HCT116 (cell line): ENCODE data around the gene FGFBP1. TPM values are rescaled to one million over a fixed set of nuclear protein-coding genes. Genes with fewer than 3 reads are reported as not detected.

Source experiments
- ATAC-seq: fragments of 200-7000 bp; cut with Tn5 transposase; 2 replicates; pipeline ENCODE4 v1.9.1; 2020; ENCODE audit warnings: mild to moderate bottlenecking, moderate library complexity
- BruUV-seq: library from RNA; stranded (reverse); fragments of 400-500 nt; replicated peaks from 2 replicates; lab custom pipeline; 2021; lab: Mats Ljungman, UMichigan
- CTCF ChIA-PET: fragments of 300-600 bp; sonication (Branson Sonifier 250); formaldehyde crosslinking; loops from one replicate; lab custom pipeline; 2021; ENCODE audit warnings: antibody characterized with exemption; lab: Charles Lee
- POLR2A ChIA-PET: fragments of 300-600, 350-600 bp; sonication (Branson Sonifier 250); formaldehyde crosslinking; loops from one replicate; lab custom pipeline; 2021; ENCODE audit warnings: antibody characterized with exemption; lab: Charles Lee
- RAD21 ChIA-PET, 2 experiments: fragments of 300-600 bp; sonication (Branson Sonifier 250); formaldehyde crosslinking; loops; one replicate each; lab custom pipeline; 2023; ENCODE audit warnings: low total read pairs in 2 of 2; ENCODE audit not compliant: uncharacterized antibody in 2 of 2, unreplicated experiment in 2 of 2, low non-redundant PET in 1 of 2; lab: Charles Lee
- DNase-seq: peaks from one replicate; pipeline ENCODE4 v3.0.0-alpha.2; 2010; ENCODE audit warnings: low read depth, low spot score
- H2AFZ ChIP-seq: fragments of 200-600 bp; shearing (Covaris generic), sonication (generic); 2 replicates; pipeline ENCODE4 v1.6.1; 2017; ENCODE audit warnings: low read depth, mixed run types, mixed read lengths, antibody characterized with exemption, low read length; ENCODE audit not compliant: poor library complexity, severe bottlenecking
- H3K27ac ChIP-seq: 2 replicates; pipeline ENCODE4 v1.5.1; 2012; ENCODE audit warnings: low read depth, low read length
- H3K27me3 ChIP-seq: fragments of 200-600 bp; sonication (generic); 2 replicates; pipeline ENCODE4 v1.6.1; 2016; ENCODE audit warnings: mixed run types, low read length, mixed read lengths; ENCODE audit not compliant: insufficient read depth
- H3K36me3 ChIP-seq, 2 experiments: fragments of 200-500 bp in 1 of 2; fragments of 200-600 bp in 1 of 2; sonication (Bioruptor generic) in 1 of 2; sonication (generic) in 1 of 2; 2 replicates each; pipeline versions ENCODE4 v1.5.1 to v1.6.1; 2014 to 2016; ENCODE audit warnings: low read length in 2 of 2, inconsistent platforms in 1 of 2, mixed read lengths in 1 of 2, mixed run types in 1 of 2; ENCODE audit not compliant: insufficient read depth in 2 of 2, control insufficient read depth in 1 of 2
- H3K4me1 ChIP-seq, 2 experiments: fragments of 200-600 bp in 1 of 2; sonication (generic) in 1 of 2; 2 replicates each; pipeline versions ENCODE4 v1.5.1 to v1.6.1; 2012 to 2017; ENCODE audit warnings: low read length in 2 of 2, inconsistent platforms in 1 of 2, mild to moderate bottlenecking in 1 of 2, mixed read lengths in 1 of 2, mixed run types in 1 of 2, moderate library complexity in 1 of 2; ENCODE audit not compliant: insufficient read depth in 2 of 2, control insufficient read depth in 1 of 2
- H3K4me2 ChIP-seq: fragments of 200-600 bp; sonication (generic); 2 replicates; pipeline ENCODE4 v1.6.1; 2017; ENCODE audit warnings: mixed run types, low read length, mixed read lengths
- H3K4me3 ChIP-seq, 2 experiments: fragments of 200-600 bp in 1 of 2; sonication (generic) in 1 of 2; replicated peaks in 1 of 2; 2 replicates each; pipeline ENCODE4 v1.5.1; 2011 to 2016; ENCODE audit warnings: low read length in 2 of 2, control low read depth in 1 of 2, low read depth in 1 of 2, mild to moderate bottlenecking in 1 of 2, mixed read lengths in 1 of 2, mixed run types in 1 of 2
- H3K79me2 ChIP-seq: fragments of 200-600 bp; sonication (generic); 2 replicates; pipeline ENCODE4 v1.6.1; 2017; ENCODE audit warnings: mild to moderate bottlenecking, mixed run types, low read length, moderate library complexity, mixed read lengths; ENCODE audit not compliant: insufficient read depth
- H3K9ac ChIP-seq: fragments of 200-600 bp; sonication (generic); 2 replicates; pipeline ENCODE4 v1.6.1; 2016; ENCODE audit warnings: low read length, mixed read lengths
- H3K9me2 ChIP-seq: fragments of 200-600 bp; sonication (generic), shearing (Covaris generic); 2 replicates; pipeline ENCODE4 v1.6.1; 2017; ENCODE audit warnings: mixed run types, mild to moderate bottlenecking, moderate library complexity; ENCODE audit not compliant: insufficient read depth
- H3K9me3 ChIP-seq, 2 experiments: fragments of 200-500 bp in 1 of 2; fragments of 200-600 bp in 1 of 2; sonication (Bioruptor generic) in 1 of 2; sonication (generic) in 1 of 2; 2 replicates each; pipeline ENCODE4 v1.6.1; 2014 to 2017; ENCODE audit warnings: low read length in 2 of 2, mixed read lengths in 2 of 2, inconsistent platforms in 1 of 2, low read depth in 1 of 2, mild to moderate bottlenecking in 1 of 2, mixed run types in 1 of 2, moderate library complexity in 1 of 2; ENCODE audit not compliant: control insufficient read depth in 1 of 2, insufficient read depth in 1 of 2
- H4K20me1 ChIP-seq: fragments of 200-600 bp; sonication (generic), shearing (Covaris generic); 2 replicates; pipeline ENCODE4 v1.6.1; 2017; ENCODE audit warnings: mixed run types, mild to moderate bottlenecking, moderate library complexity; ENCODE audit not compliant: insufficient read depth
- CBX3 ChIP-seq: IDR thresholded peaks from 2 replicates; pipeline ENCODE4 v1.6.1; 2012; ENCODE audit warnings: low read depth
- CEBPB ChIP-seq: IDR thresholded peaks from 2 replicates; pipeline ENCODE4 v1.6.1; 2012; ENCODE audit warnings: low read depth
- POLR2A ChIP-seq: IDR thresholded peaks from 2 replicates; pipeline ENCODE4 v1.7.0; 2011; ENCODE audit warnings: borderline replicate concordance; ENCODE audit not compliant: insufficient read depth, insufficient read length; ENCODE audit errors: extremely low read depth
- RAD21 ChIP-seq: IDR thresholded peaks from 2 replicates; pipeline ENCODE4 v1.6.1; 2012; ENCODE audit warnings: low read depth, mild to moderate bottlenecking
- SP1 ChIP-seq: IDR thresholded peaks from 2 replicates; pipeline ENCODE4 v1.6.1; 2012; ENCODE audit warnings: low read depth
- TCF7L2 ChIP-seq: IDR thresholded peaks from 2 replicates; pipeline ENCODE4 v1.7.0; 2011; ENCODE audit warnings: borderline replicate concordance, inconsistent platforms; ENCODE audit not compliant: insufficient read depth, insufficient read length; ENCODE audit errors: extremely low read depth
- ZNF274 ChIP-seq: fragments of 200-500 bp; sonication (Bioruptor generic); IDR thresholded peaks from 2 replicates; pipeline ENCODE4 v1.6.1; 2014; ENCODE audit warnings: mild to moderate bottlenecking, low read depth, low read length, inconsistent platforms
- intact Hi-C: fragments of 100-400 bp; cut with micrococcal nuclease; formaldehyde crosslinking; loops from 2 replicates; pipeline ENCODE4 v1.10.0; 2022
- total RNA-seq: library from RNA; stranded (reverse); gene quantifications from one replicate; pipeline ENCODE4 v1.2.1, GENCODE V29; 2021; ENCODE audit not compliant: unreplicated experiment

The FGFBP1 gene
- total RNA-seq, 1 experiment from 2014 or later, result 8.7 TPM

- POLR2A ChIA-PET, result no interaction called here
- DNase-seq (no peak), ATAC-seq (no peak)
- Histone ChIP-seq H3K36me3 (no peaks in the 10 kb centered on the region), H3K4me1 (peaks cover 0 to 7% of the 10 kb centered on the region in 2 experiments; a peak in 3 of 4 replicates), H3K4me2 (no peak overlapping the region), H2AFZ (no peak overlapping the region), H3K4me3 (no peak overlapping the region), H3K27me3 (no peaks in the 10 kb centered on the region), H3K9me2 (no peaks in the 10 kb centered on the region), H3K79me2 (no peaks in the 10 kb centered on the region), H3K9ac (no peak overlapping the region), H4K20me1 (no peaks in the 10 kb centered on the region), H3K27ac (no peak overlapping the region), H3K9me3 (no peaks in the 10 kb centered on the region)
- CTCF ChIA-PET, result interaction anchor here (0.9 to 3.1 kb wide), 3 partner anchors 71 to 474 kb away, joined by 4 to 21 read pairs (median 17); no protein-coding TSS in a partner anchor
- intact Hi-C loops, result no loop called here
- TF ChIP-seq CEBPB, result no peak
- peak; percentile 16 for TF ChIP-seq TCF7L2
- no peak for TF ChIP-seq CBX3
- TF ChIP-seq, all 23 proteins: peak for 1
- no TSS peak for BruUV-seq
- RAD21 ChIA-PET, result interaction anchor here (0.9 to 1.2 kb wide), 3 partner anchors 71 to 474 kb away, joined by 3 to 6 read pairs (median 5); no protein-coding TSS in a partner anchor
Observed at GRCh38 chr4:15953625-15954024, 15.1 kb upstream of the FGFBP1 start.

- Histone ChIP-seq H3K9me2 (no peaks in the 10 kb centered on the region), H3K27ac (no peak overlapping the region), H3K79me2 (no peaks in the 10 kb centered on the region), H3K9ac (no peak overlapping the region), H3K4me2 (no peak overlapping the region), H3K27me3 (no peaks in the 10 kb centered on the region), H3K36me3 (no peaks in the 10 kb centered on the region), H4K20me1 (no peaks in the 10 kb centered on the region), H3K9me3 (no peaks in the 10 kb centered on the region), H3K4me1 (peaks cover 0 to 7% of the 10 kb centered on the region in 2 experiments; a peak in 3 of 4 replicates), H3K4me3 (no peak overlapping the region), H2AFZ (no peak overlapping the region)
- POLR2A ChIA-PET, result no interaction called here
- RAD21 ChIA-PET, result interaction anchor here in 1 of 2 experiments (1.0 kb wide), 1 partner anchor 69 kb away, joined by 3 read pairs; no protein-coding TSS in a partner anchor
- DNase-seq (no peak), ATAC-seq (no peak)
- CTCF ChIA-PET, result interaction anchor here (3.1 kb wide), 2 partner anchors 69 to 146 kb away, joined by 17 to 21 read pairs; no protein-coding TSS in a partner anchor
- no peak for TF ChIP-seq ZNF274
- no peak for TF ChIP-seq CEBPB
- TF ChIP-seq SP1, result no peak
- no peak for TF ChIP-seq RAD21
- no peak for TF ChIP-seq CBX3
- TF ChIP-seq POLR2A, result no peak
- intact Hi-C loops, result no loop called here
- BruUV-seq, result no TSS peak
Observed at GRCh38 chr4:15951781-15952180, 13.2 kb upstream of the FGFBP1 start.
